ENCODE results near the gene GRID2IP. TPM values are rescaled to one million over a fixed set of nuclear protein-coding genes. Genes with fewer than 3 reads are reported as not detected.

The GRID2IP gene
- total and polyA plus RNA-seq, 2 donors (not counting 1 experiment from before 2014, with no cell fraction given): 0.72 to 1.7 TPM

GRCh38 chr7:6567886-6568285 is 16.6 kb upstream of the GRID2IP start:
- CTCF ChIA-PET: no interaction called here
- POLR2A ChIA-PET: no interaction called here
- Histone ChIP-seq H3K27ac (ENCODE audit: low read length in 2 of 2) (no peak overlapping the region), H3K36me3 (replicated peaks in 1 of 2; ENCODE audit: control extremely low read depth in 1 of 2, control insufficient read depth in 1 of 2, extremely low read depth in 1 of 2, insufficient read depth in 2 of 2, low read length in 1 of 2) (no peaks in the 10 kb centered on the region), H3K27me3 (replicated peaks in 1 of 4; ENCODE audit: control extremely low read depth in 1 of 4, control insufficient read depth in 3 of 4, insufficient read depth in 4 of 4, low read length in 3 of 4) (peaks cover 0 to 4% (median 0%) of the 10 kb centered on the region in 4 experiments), H2AFZ (ENCODE audit: insufficient read depth, low read depth, low read length, poor library complexity, severe bottlenecking) (no peak overlapping the region), H3K9ac (ENCODE audit: low read length) (no peak overlapping the region), H3K79me2 (ENCODE audit: control insufficient read depth, insufficient read depth, low read length) (no peaks in the 10 kb centered on the region), H4K20me1 (ENCODE audit: control insufficient read depth, insufficient read depth, low read length, poor library complexity, severe bottlenecking) (no peaks in the 10 kb centered on the region), H3K4me3 (ENCODE audit: control extremely low read depth in 1 of 5, extremely low read depth in 1 of 5, insufficient read depth in 1 of 5, low read depth in 2 of 5, low read length in 4 of 5) (no peak overlapping the region), H3K9me3 (ENCODE audit: control extremely low read depth in 1 of 3, control insufficient read depth in 2 of 3, insufficient read depth in 1 of 3, low read length in 2 of 3) (no peaks in the 10 kb centered on the region), H3K4me2 (replicated peaks; ENCODE audit: low read depth, low read length, poor library complexity, severe bottlenecking) (no peak overlapping the region), H3K4me1 (ENCODE audit: control insufficient read depth in 2 of 2, insufficient read depth in 2 of 2, low read length in 2 of 2) (no peaks in the 10 kb centered on the region)
- intact Hi-C loops (cut with micrococcal nuclease): no loop called here
- no peak for ATAC-seq (ENCODE audit: low read depth)
- Mint-ChIP-seq H3K4me3 (no peak overlapping the region), H3K4me1 (no peaks in the 10 kb centered on the region), H3K9me3 (ENCODE audit: insufficient read depth) (no peaks in the 10 kb centered on the region), H3K27me3 (peaks cover 16% of the 10 kb centered on the region), H3K27ac (no peak overlapping the region)
- no peak for TF ChIP-seq CTCF (IDR thresholded peaks at IDR 0.05)
- no peak for TF ChIP-seq EZH2 (IDR thresholded peaks at IDR 0.05; ENCODE audit: borderline replicate concordance, insufficient read depth, low read depth, low read length, poor library complexity, severe bottlenecking)
- no peak for DNase-seq
- WGBS (ENCODE audit: insufficient coverage): 100% methylated on average over 2 of the region's 3 CpGs

- TF ChIP-seq EZH2 (IDR thresholded peaks at IDR 0.05; ENCODE audit: borderline replicate concordance, insufficient read depth, low read depth, low read length, poor library complexity, severe bottlenecking) (no peak), CTCF (IDR thresholded peaks at IDR 0.05) (no peak)
- H3K27me3 Mint-ChIP-seq: peaks cover 11% of the 10 kb centered on the region
- intact Hi-C loops (cut with micrococcal nuclease): no loop called here
- no peak overlapping the region for H3K9ac ChIP-seq (ENCODE audit: low read length)
- no peaks in the 10 kb centered on the region for H3K4me1 Mint-ChIP-seq
- no peaks in the 10 kb centered on the region for H3K9me3 Mint-ChIP-seq (ENCODE audit: insufficient read depth)
- ATAC-seq (ENCODE audit: low read depth) (no peak), DNase-seq (no peak)
- no peaks in the 10 kb centered on the region for H3K9me3 ChIP-seq (ENCODE audit: control extremely low read depth in 1 of 3, control insufficient read depth in 2 of 3, insufficient read depth in 1 of 3, low read length in 2 of 3)
- ChIA-PET POLR2A (no interaction called here), CTCF (no interaction called here)
- H3K4me1 ChIP-seq (ENCODE audit: control insufficient read depth in 2 of 2, insufficient read depth in 2 of 2, low read length in 2 of 2): no peaks in the 10 kb centered on the region
- no peak overlapping the region for H3K27ac ChIP-seq (ENCODE audit: low read length in 2 of 2)
- 77% methylated on average over 3 of the region's 4 CpGs for WGBS (ENCODE audit: insufficient coverage)
- no peak overlapping the region for H3K4me2 ChIP-seq (replicated peaks; ENCODE audit: low read depth, low read length, poor library complexity, severe bottlenecking)
- no peaks in the 10 kb centered on the region for H4K20me1 ChIP-seq (ENCODE audit: control insufficient read depth, insufficient read depth, low read length, poor library complexity, severe bottlenecking)
- no peak overlapping the region for H3K4me3 Mint-ChIP-seq
- no peak overlapping the region for H3K4me3 ChIP-seq (ENCODE audit: control extremely low read depth in 1 of 5, extremely low read depth in 1 of 5, insufficient read depth in 1 of 5, low read depth in 2 of 5, low read length in 4 of 5)
- H3K27me3 ChIP-seq (replicated peaks in 1 of 4; ENCODE audit: control extremely low read depth in 1 of 4, control insufficient read depth in 3 of 4, insufficient read depth in 4 of 4, low read length in 3 of 4): no peaks in the 10 kb centered on the region
- no peak overlapping the region for H3K27ac Mint-ChIP-seq
- H2AFZ ChIP-seq (ENCODE audit: insufficient read depth, low read depth, low read length, poor library complexity, severe bottlenecking): no peak overlapping the region
- H3K79me2 ChIP-seq (ENCODE audit: control insufficient read depth, insufficient read depth, low read length): no peaks in the 10 kb centered on the region
- H3K36me3 ChIP-seq (replicated peaks in 1 of 2; ENCODE audit: control extremely low read depth in 1 of 2, control insufficient read depth in 1 of 2, extremely low read depth in 1 of 2, insufficient read depth in 2 of 2, low read length in 1 of 2): no peaks in the 10 kb centered on the region
Observed at GRCh38 chr7:6565655-6566054, 14.4 kb upstream of the GRID2IP start.

Measured in B cell (primary cell).